ENCODE measurements around the gene TMIGD1.

- no peak for TF ChIP-seq CTBP1 (IDR thresholded peaks at IDR 0.05; ENCODE audit: borderline replicate concordance)
- TF ChIP-seq FOXM1 (IDR thresholded peaks at IDR 0.05; ENCODE audit: borderline replicate concordance), result no peak
- no peak for TF ChIP-seq NFRKB (IDR thresholded peaks at IDR 0.05)
- no peak for TF ChIP-seq BHLHE40 (IDR thresholded peaks at IDR 0.05; ENCODE audit: borderline replicate concordance)
- TF ChIP-seq FOXK2 (IDR thresholded peaks at IDR 0.05), result no peak
- TF ChIP-seq SUZ12 (IDR thresholded peaks at IDR 0.05), result no peak
- TF ChIP-seq ELF4 (IDR thresholded peaks at IDR 0.05), result no peak
- TF ChIP-seq SP1 (IDR thresholded peaks at IDR 0.05), result no peak
- no peak for TF ChIP-seq L3MBTL2 (conservative IDR thresholded peaks at IDR 0.05)
- TF ChIP-seq LEF1 (IDR thresholded peaks at IDR 0.05; ENCODE audit: borderline replicate concordance), result no peak
- TF ChIP-seq HDGF (IDR thresholded peaks at IDR 0.05; ENCODE audit: borderline replicate concordance), result no peak
- no peak for TF ChIP-seq FOXA1 (IDR thresholded peaks at IDR 0.05)
- peak; percentile 89 for TF ChIP-seq PKNOX1 (IDR thresholded peaks at IDR 0.05)
- no peak for TF ChIP-seq ZNF384 (IDR thresholded peaks at IDR 0.05)
These were observed 7.0 kb downstream of the TMIGD1 start for GRCh38 chr17:30326809-30327208.
